CMK (cell line): ENCODE results near the gene AHNAK2.
"Not testable (repeated sequence)": the region's sequence is repeated elsewhere in the genome, so short reads cannot be mapped to it uniquely, and the experiment has no call there.

Experiments used
- DNase-seq: peaks from one replicate; pipeline ENCODE4 v3.0.0-alpha.2; 2010; ENCODE audit warnings: low read depth

Gene AHNAK2

GRCh38 chr14:104953896-104954656 lies 24.1 kb downstream of the AHNAK2 start:
- DNase-seq, result no peak

GRCh38 chr14:104953097-104953496 lies 25.1 kb downstream of the AHNAK2 start:
- DNase-seq, result no peak

- DNase-seq, result not testable (repeated sequence)
Measured at GRCh38 chr14:104951863-104952657, 26.1 kb downstream of the AHNAK2 start.

- DNase-seq, result not testable (repeated sequence)
Measured at GRCh38 chr14:104950701-104951100, 27.5 kb downstream of the AHNAK2 start.

GRCh38 chr14:104950021-104950420 lies 28.2 kb downstream of the AHNAK2 start:
- DNase-seq, result no peak

GRCh38 chr14:104949406-104949955 lies 28.7 kb downstream of the AHNAK2 start:
- not testable (repeated sequence) for DNase-seq

GRCh38 chr14:104948736-104949031 lies 29.5 kb downstream of the AHNAK2 start:
- no peak for DNase-seq

GRCh38 chr14:104947881-104948735 lies 30.1 kb downstream of the AHNAK2 start:
- DNase-seq, result not testable (repeated sequence)

- DNase-seq, result not testable (repeated sequence)
Measured at GRCh38 chr14:104947201-104947600, 31.0 kb downstream of the AHNAK2 start.

- not testable (repeated sequence) for DNase-seq
Measured at GRCh38 chr14:104945986-104946965, 31.9 kb downstream of the AHNAK2 start.

- DNase-seq, result not testable (repeated sequence)
Measured at GRCh38 chr14:104945266-104945665, 32.9 kb downstream of the AHNAK2 start.

GRCh38 chr14:104944436-104945205 lies 33.6 kb downstream of the AHNAK2 start:
- DNase-seq, result not testable (repeated sequence)

GRCh38 chr14:104944016-104944308 lies 34.2 kb downstream of the AHNAK2 start:
- not testable (repeated sequence) for DNase-seq

- DNase-seq, result not testable (repeated sequence)
Measured at GRCh38 chr14:104943216-104944015, 34.8 kb downstream of the AHNAK2 start.

- DNase-seq, result no peak
Measured at GRCh38 chr14:104942586-104942985, 35.6 kb downstream of the AHNAK2 start.

GRCh38 chr14:104941508-104942365 lies 36.4 kb downstream of the AHNAK2 start:
- no peak for DNase-seq

GRCh38 chr14:104940526-104941150 lies 37.5 kb downstream of the AHNAK2 start:
- no peak for DNase-seq
